ENCODE data around the gene NLRP14.

DNA sequence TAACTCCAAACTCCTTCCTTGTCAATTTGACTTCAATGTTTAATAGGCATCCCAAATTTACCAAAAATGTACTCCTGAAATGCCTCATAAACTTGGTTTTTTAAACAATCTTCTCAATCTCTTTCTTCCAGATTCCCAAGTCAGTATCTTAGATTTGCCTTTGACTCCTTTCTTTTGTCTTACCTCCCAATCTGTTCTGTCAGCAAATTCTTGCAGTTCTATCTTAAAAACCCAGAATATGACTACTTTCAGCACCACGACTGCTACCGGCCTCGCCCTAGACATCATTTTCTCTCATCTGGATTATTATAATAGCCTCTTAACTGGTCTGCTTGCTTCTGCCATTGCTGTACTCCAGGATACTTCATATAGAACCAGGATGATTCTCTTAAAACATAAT, 7.9 kb downstream of the NLRP14 start:
- TF ChIP-seq POLR2A (IDR thresholded peaks at IDR 0.05; ENCODE audit: low read depth, low read length) (no peak), POLR2AphosphoS5 (IDR thresholded peaks at IDR 0.05; ENCODE audit: low read depth, low read length) (no peak)
